Neutrophil (primary cell): ENCODE measurements around the gene PIP4K2A.

Experiments used
- H3K27ac ChIP-seq: fragments of 200-600 bp; sonication (generic); 2 replicates; pipeline ENCODE4 v1.5.1; 2016; ENCODE audit warnings: mild to moderate bottlenecking, moderate library complexity
- H3K27me3 ChIP-seq: fragments of 200-600 bp; sonication (generic); 2 replicates; pipeline ENCODE4 v1.6.0; 2016; ENCODE audit warnings: mild to moderate bottlenecking
- H3K36me3 ChIP-seq: fragments of 200-600 bp; sonication (generic); 2 replicates; pipeline ENCODE4 v1.5.1; 2017
- H3K4me1 ChIP-seq, 2 experiments: fragments of 200-600 bp in 1 of 2; sonication (generic) in 1 of 2; 1 replicate in 1 of 2; 2 replicates in 1 of 2; pipeline versions ENCODE4 v1.5.1 to v1.6.1; 2013 to 2016; ENCODE audit warnings: low read depth in 1 of 2, low read length in 1 of 2, mild to moderate bottlenecking in 1 of 2, moderate library complexity in 1 of 2; ENCODE audit not compliant: control insufficient read depth in 1 of 2, insufficient read depth in 1 of 2
- H3K4me3 ChIP-seq, 2 experiments: fragments of 200-600 bp in 1 of 2; sonication (generic) in 1 of 2; 1 replicate in 1 of 2; 2 replicates in 1 of 2; pipeline ENCODE4 v1.5.1; 2013 to 2016; ENCODE audit warnings: low read depth in 1 of 2, low read length in 1 of 2, mild to moderate bottlenecking in 1 of 2, moderate library complexity in 1 of 2
- H3K9me3 ChIP-seq: fragments of 200-600 bp; sonication (generic); 2 replicates; pipeline ENCODE4 v1.5.1; 2016
- TF ChIP-seq, protein P1 (sequence below): fragments of 200-600 bp; sonication (generic); IDR thresholded peaks from 2 replicates; pipeline ENCODE4 v1.5.1; 2016; ENCODE audit warnings: antibody characterized with exemption

Gene PIP4K2A

DNA sequence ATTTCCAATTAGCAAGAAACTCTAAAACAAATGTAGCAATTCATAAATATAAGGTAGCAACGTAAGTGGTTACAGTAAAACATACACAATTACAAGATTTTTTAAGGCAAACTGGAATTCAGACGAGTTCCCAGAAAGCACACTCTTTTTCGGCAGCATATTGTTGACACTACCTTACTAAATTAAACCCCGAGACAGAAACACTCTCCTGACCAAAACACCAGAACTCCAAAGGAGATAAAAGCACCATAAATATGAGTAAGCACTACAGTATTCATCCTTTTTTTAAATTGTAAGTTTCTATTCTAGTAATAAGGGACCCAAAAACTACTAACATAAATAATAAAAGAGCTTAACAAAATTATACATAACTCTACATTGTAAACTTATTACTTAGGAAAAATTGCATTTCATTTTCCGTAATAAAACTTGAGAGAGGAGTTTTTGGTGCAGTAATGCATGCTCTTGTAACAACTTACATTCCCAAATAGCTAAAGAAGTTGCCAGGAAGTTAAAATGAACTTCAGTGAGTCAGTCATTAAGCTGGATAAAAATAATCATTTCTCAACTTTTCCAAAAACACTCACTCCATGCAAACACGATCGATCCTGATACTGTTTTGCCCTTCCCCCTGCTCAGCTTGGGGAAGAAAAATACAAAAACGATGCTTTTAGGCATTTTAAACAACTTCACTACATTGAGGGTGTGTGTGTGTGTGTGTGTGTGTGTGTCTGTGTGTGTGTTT, 2.0 kb downstream of the PIP4K2A start:
- Histone ChIP-seq H3K4me1 (peaks cover 14 to 41% of the 10 kb centered on the region in 2 experiments), H3K27me3 (no peaks in the 10 kb centered on the region), H3K36me3 (no peaks in the 10 kb centered on the region), H3K27ac (no peak overlapping the region), H3K4me3 (peak overlapping the region; percentile 90 to 93), H3K9me3 (no peaks in the 10 kb centered on the region)
- TF ChIP-seq, protein P1, sequence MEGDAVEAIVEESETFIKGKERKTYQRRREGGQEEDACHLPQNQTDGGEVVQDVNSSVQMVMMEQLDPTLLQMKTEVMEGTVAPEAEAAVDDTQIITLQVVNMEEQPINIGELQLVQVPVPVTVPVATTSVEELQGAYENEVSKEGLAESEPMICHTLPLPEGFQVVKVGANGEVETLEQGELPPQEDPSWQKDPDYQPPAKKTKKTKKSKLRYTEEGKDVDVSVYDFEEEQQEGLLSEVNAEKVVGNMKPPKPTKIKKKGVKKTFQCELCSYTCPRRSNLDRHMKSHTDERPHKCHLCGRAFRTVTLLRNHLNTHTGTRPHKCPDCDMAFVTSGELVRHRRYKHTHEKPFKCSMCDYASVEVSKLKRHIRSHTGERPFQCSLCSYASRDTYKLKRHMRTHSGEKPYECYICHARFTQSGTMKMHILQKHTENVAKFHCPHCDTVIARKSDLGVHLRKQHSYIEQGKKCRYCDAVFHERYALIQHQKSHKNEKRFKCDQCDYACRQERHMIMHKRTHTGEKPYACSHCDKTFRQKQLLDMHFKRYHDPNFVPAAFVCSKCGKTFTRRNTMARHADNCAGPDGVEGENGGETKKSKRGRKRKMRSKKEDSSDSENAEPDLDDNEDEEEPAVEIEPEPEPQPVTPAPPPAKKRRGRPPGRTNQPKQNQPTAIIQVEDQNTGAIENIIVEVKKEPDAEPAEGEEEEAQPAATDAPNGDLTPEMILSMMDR: no peak

DNA sequence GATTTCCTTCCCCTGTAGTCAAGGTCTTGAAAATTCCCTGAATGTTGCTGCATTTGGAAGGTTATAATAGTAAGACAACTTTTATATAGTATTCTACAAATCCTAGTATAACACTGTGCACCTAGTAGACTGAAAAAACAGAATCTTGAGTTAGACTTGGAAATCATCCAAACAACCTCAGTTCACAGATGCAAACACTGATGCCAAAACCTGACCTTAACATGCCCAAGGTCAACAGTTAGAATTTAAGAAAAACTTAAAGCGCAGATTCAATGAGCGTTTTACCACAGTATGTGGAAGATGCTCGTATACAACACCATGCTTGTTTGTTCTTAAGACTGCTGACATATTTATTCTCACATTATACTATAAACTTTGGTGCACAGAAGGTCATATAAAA, 3.0 kb downstream of the PIP4K2A start:
- peaks cover 14 to 41% of the 10 kb centered on the region in 2 experiments for H3K4me1 ChIP-seq
- no peak overlapping the region for H3K4me3 ChIP-seq
- TF ChIP-seq, protein P1: no peak
- no peak overlapping the region for H3K27ac ChIP-seq
- no peaks in the 10 kb centered on the region for H3K9me3 ChIP-seq
- H3K36me3 ChIP-seq: no peaks in the 10 kb centered on the region
- H3K27me3 ChIP-seq: no peaks in the 10 kb centered on the region

DNA sequence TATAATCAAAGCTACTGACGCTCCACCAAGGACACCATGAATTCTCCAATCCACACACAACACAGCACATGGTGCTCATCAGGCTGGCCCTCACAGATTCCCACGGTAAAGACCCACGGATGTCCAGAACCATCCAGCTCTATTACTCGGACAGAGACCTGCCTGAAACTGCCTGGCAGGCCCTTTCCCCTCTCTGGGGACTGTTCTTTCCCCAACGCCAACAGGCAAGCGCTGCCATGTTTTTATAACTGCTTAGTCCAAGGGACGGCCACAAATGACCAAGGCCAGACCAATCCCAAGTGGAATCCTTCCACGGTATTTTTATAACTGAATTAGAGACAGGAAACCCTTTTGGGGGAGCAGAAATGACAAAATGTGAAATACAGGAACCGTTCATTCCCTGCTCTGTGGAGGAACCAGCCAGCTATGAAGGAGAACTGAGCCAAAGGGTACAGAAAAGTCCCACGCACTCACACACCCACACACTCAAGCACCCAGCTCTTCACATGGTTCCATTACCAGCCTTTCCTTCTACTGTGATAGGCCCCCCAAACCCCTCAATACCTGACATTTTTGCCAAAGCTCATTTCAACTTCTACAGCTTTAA, 4.1 kb downstream of the PIP4K2A start:
- Histone ChIP-seq H3K27ac (no peak overlapping the region), H3K4me3 (no peak overlapping the region), H3K27me3 (no peaks in the 10 kb centered on the region), H3K9me3 (no peaks in the 10 kb centered on the region), H3K36me3 (no peaks in the 10 kb centered on the region), H3K4me1 (peaks cover 14 to 46% of the 10 kb centered on the region in 2 experiments)
- TF ChIP-seq, protein P1: no peak

DNA sequence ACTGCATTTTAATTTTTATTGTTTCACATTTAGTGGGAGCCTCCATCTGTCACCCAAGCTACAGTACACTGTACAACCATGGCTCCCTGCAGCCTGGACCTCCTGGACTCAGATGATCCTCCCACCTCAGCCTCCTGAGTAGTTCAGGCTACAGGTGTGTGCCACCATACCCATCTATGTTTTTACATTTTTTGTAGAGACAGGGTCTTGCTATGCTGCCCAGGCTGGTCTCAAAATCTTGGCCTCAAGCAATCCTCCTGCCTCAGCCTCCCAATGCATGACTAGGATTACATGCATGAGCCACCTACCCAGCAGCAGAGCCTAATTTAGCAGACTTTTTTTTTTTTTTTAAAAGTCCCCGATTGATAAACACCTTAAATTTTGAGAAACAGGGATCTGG, 5.6 kb downstream of the PIP4K2A start:
- no peak overlapping the region for H3K27ac ChIP-seq
- H3K27me3 ChIP-seq: no peaks in the 10 kb centered on the region
- peaks cover 8 to 45% of the 10 kb centered on the region in 2 experiments for H3K4me1 ChIP-seq
- H3K36me3 ChIP-seq: no peaks in the 10 kb centered on the region
- no peaks in the 10 kb centered on the region for H3K9me3 ChIP-seq
- no peak overlapping the region for H3K4me3 ChIP-seq
- TF ChIP-seq, protein P1: no peak

DNA sequence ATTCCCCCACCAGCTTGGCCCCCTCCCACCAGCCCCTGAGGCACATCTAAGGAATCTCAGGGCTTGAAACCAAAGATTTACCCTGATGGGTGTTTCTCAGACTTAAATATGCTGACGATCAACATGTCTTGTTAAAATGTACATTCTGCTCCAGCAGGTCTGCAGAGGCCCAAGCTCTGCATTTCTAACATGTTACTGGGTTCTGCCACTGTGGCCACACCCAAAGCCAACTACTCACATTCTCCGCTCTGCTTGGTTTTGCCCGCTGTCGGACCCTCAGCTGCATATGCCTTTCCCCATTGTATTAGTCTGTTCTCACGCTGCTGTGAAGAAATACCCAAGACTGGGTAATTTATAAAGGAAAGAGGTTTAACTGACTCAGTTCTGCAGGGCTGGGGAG, 8.9 kb downstream of the PIP4K2A start:
- TF ChIP-seq, protein P1: no peak
- H3K4me3 ChIP-seq: no peak overlapping the region
- peak overlapping the region; percentile 7 for H3K27ac ChIP-seq
- peaks cover 8 to 25% of the 10 kb centered on the region in 2 experiments for H3K4me1 ChIP-seq
- no peaks in the 10 kb centered on the region for H3K9me3 ChIP-seq
- no peaks in the 10 kb centered on the region for H3K27me3 ChIP-seq
- no peaks in the 10 kb centered on the region for H3K36me3 ChIP-seq
